H9 (cell line): ENCODE results near the gene CFC1B. TPM values are rescaled to one million over a fixed set of nuclear protein-coding genes. Genes with fewer than 3 reads are reported as not detected.
"Not testable (repeated sequence)": the region's sequence is repeated elsewhere in the genome, so short reads cannot be mapped to it uniquely, and the experiment has no call there.

Experiments
- DNase-seq: peaks from one replicate; pipeline ENCODE4 v3.0.0-alpha.2; 2017
- H2AFZ ChIP-seq: one replicate; pipeline ENCODE4 v1.6.1; 2013; ENCODE audit warnings: mild to moderate bottlenecking, low read length, control low read depth, moderate library complexity
- H2AK5ac ChIP-seq: 2 replicates; pipeline ENCODE4 v1.6.1; 2013; ENCODE audit warnings: low read length, control low read depth, mixed read lengths; ENCODE audit not compliant: insufficient read length
- H2BK120ac ChIP-seq: one replicate; pipeline ENCODE4 v1.6.1; 2013; ENCODE audit warnings: low read depth, mild to moderate bottlenecking, low read length, control low read depth, inconsistent platforms; ENCODE audit not compliant: poor library complexity, severe bottlenecking
- H2BK12ac ChIP-seq: 2 replicates; pipeline ENCODE4 v1.6.1; 2013; ENCODE audit warnings: low read length, control low read depth, mixed read lengths, low read depth; ENCODE audit not compliant: insufficient read length
- H2BK15ac ChIP-seq: 2 replicates; pipeline ENCODE4 v1.6.1; 2013; ENCODE audit warnings: low read depth, low read length, control low read depth
- H2BK20ac ChIP-seq: one replicate; pipeline ENCODE4 v1.6.1; 2013; ENCODE audit warnings: low read depth, mild to moderate bottlenecking, low read length, control low read depth, inconsistent platforms; ENCODE audit not compliant: poor library complexity, severe bottlenecking
- H2BK5ac ChIP-seq: 2 replicates; pipeline ENCODE4 v1.6.1; 2013; ENCODE audit warnings: low read length, control low read depth, mixed read lengths; ENCODE audit not compliant: insufficient read length
- H3K14ac ChIP-seq: 2 replicates; pipeline ENCODE4 v1.6.1; 2013; ENCODE audit warnings: low read length, control low read depth; ENCODE audit not compliant: insufficient read depth
- H3K18ac ChIP-seq: 2 replicates; pipeline ENCODE4 v1.6.1; 2013; ENCODE audit warnings: low read depth, mild to moderate bottlenecking, mixed read lengths, low read length, control low read depth; ENCODE audit not compliant: insufficient read length
- H3K23ac ChIP-seq: 2 replicates; pipeline ENCODE4 v1.6.1; 2013; ENCODE audit warnings: low read length, control low read depth, mixed read lengths, low read depth; ENCODE audit not compliant: insufficient read length
- H3K23me2 ChIP-seq: 2 replicates; pipeline ENCODE4 v1.6.1; 2013; ENCODE audit warnings: low read depth, mild to moderate bottlenecking, mixed read lengths, low read length, control low read depth; ENCODE audit not compliant: insufficient read length, poor library complexity, severe bottlenecking
- H3K27ac ChIP-seq: 2 replicates; pipeline ENCODE4 v1.5.1; 2013; ENCODE audit warnings: low read length, control low read depth, mixed read lengths, low read depth; ENCODE audit not compliant: insufficient read length
- H3K27me3 ChIP-seq: 2 replicates; pipeline ENCODE4 v1.6.1; 2013; ENCODE audit warnings: low read length, control low read depth, inconsistent platforms; ENCODE audit not compliant: insufficient read depth
- H3K4ac ChIP-seq: 2 replicates; pipeline ENCODE4 v1.6.1; 2013; ENCODE audit warnings: low read depth, mild to moderate bottlenecking, control low read depth, inconsistent platforms, low read length, moderate library complexity
- H3K4me1 ChIP-seq: 2 replicates; pipeline ENCODE4 v1.6.1; 2013; ENCODE audit warnings: low read length, control low read depth, inconsistent platforms; ENCODE audit not compliant: insufficient read depth
- H3K4me2 ChIP-seq: 2 replicates; pipeline ENCODE4 v1.6.1; 2013; ENCODE audit warnings: low read length, control low read depth, mixed read lengths; ENCODE audit not compliant: insufficient read length, insufficient read depth
- H3K56ac ChIP-seq: 2 replicates; pipeline ENCODE4 v1.6.1; 2013; ENCODE audit warnings: low read depth, mild to moderate bottlenecking, mixed read lengths, low read length, control low read depth; ENCODE audit not compliant: insufficient read length
- H3K79me1 ChIP-seq: 2 replicates; pipeline ENCODE4 v1.6.1; 2013; ENCODE audit warnings: low read depth, mild to moderate bottlenecking, moderate library complexity, low read length, control low read depth, inconsistent platforms; ENCODE audit not compliant: insufficient read depth, poor library complexity, severe bottlenecking
- H3K79me2 ChIP-seq: 2 replicates; pipeline ENCODE4 v1.6.1; 2013; ENCODE audit warnings: low read length, control low read depth, inconsistent platforms; ENCODE audit not compliant: insufficient read depth
- H3K9ac ChIP-seq: 2 replicates; pipeline ENCODE4 v1.6.1; 2013; ENCODE audit warnings: low read length, control low read depth, mixed read lengths; ENCODE audit not compliant: insufficient read length; ENCODE audit errors: extremely low read depth
- H3K9me3 ChIP-seq: one replicate; pipeline ENCODE4 v1.6.1; 2013; ENCODE audit warnings: low read depth, low read length, inconsistent platforms; ENCODE audit not compliant: control insufficient read depth
- H3T11ph ChIP-seq: one replicate; pipeline ENCODE4 v1.6.1; 2013; ENCODE audit warnings: mild to moderate bottlenecking, low read length, control low read depth, inconsistent platforms
- H4K20me1 ChIP-seq: one replicate; pipeline ENCODE4 v1.6.1; 2013; ENCODE audit not compliant: control insufficient read depth, insufficient read length, insufficient read depth
- H4K5ac ChIP-seq: 2 replicates; pipeline ENCODE4 v1.6.1; 2013; ENCODE audit warnings: low read depth, mild to moderate bottlenecking, mixed read lengths, low read length, control low read depth; ENCODE audit not compliant: insufficient read length
- H4K8ac ChIP-seq: replicated peaks from 2 replicates; pipeline ENCODE4 v1.6.1; 2013; ENCODE audit warnings: low read length, control low read depth, mixed read lengths, low read depth; ENCODE audit not compliant: insufficient read length
- H4K91ac ChIP-seq: 2 replicates; pipeline ENCODE4 v1.6.1; 2013; ENCODE audit warnings: low read depth, mild to moderate bottlenecking, moderate library complexity, mixed read lengths, low read length, control low read depth; ENCODE audit not compliant: insufficient read length
- H3K27ac Mint-ChIP-seq, 3 experiments: 2 replicates in 2 of 3; 3 replicates in 1 of 3; pipeline ENCODE4 v1.8.0; 2020 to 2021; ENCODE audit warnings: mixed read lengths in 3 of 3, mild to moderate bottlenecking in 1 of 3, moderate library complexity in 1 of 3
- H3K27me3 Mint-ChIP-seq: 2 replicates; pipeline ENCODE4 v1.8.0; 2021; ENCODE audit warnings: low read depth, mild to moderate bottlenecking, moderate library complexity, mixed read lengths
- H3K36me3 Mint-ChIP-seq, 3 experiments: 2 replicates in 2 of 3; 3 replicates in 1 of 3; pipeline ENCODE4 v1.8.0; 2020 to 2021; ENCODE audit warnings: low read depth in 3 of 3, mixed read lengths in 3 of 3; ENCODE audit not compliant: insufficient read depth in 1 of 3
- H3K4me1 Mint-ChIP-seq, 2 experiments: 2 replicates each; pipeline ENCODE4 v1.8.0; 2020; ENCODE audit warnings: mixed read lengths in 2 of 2
- H3K4me3 Mint-ChIP-seq, 2 experiments: 2 replicates in 1 of 2; 3 replicates in 1 of 2; pipeline ENCODE4 v1.8.0; 2020 to 2021; ENCODE audit warnings: mild to moderate bottlenecking in 2 of 2, mixed read lengths in 2 of 2, moderate library complexity in 1 of 2
- H3K9me3 Mint-ChIP-seq, 2 experiments: 2 replicates in 1 of 2; 3 replicates in 1 of 2; pipeline ENCODE4 v1.8.0; 2020; ENCODE audit warnings: mild to moderate bottlenecking in 2 of 2, mixed read lengths in 2 of 2, moderate library complexity in 1 of 2
- WGBS: extraction: QIAGEN DNeasy Blood & Tissue Kit; methylation state at CpG from one replicate; pipeline ENCODE4 v1.1.7; 2013; ENCODE audit warnings: missing lambda C conversion rate, low lambda C conversion rate, mixed read lengths; ENCODE audit not compliant: insufficient read length; ENCODE audit errors: extremely low coverage; 5-methylcytosine and 5-hydroxymethylcytosine counted together
- total RNA-seq: library from RNA; stranded (reverse); gene quantifications from 2 replicates; pipeline ENCODE4 v1.2.1, GENCODE V29; 2021

CFC1B gene
- total RNA-seq, 1 experiment from 2014 or later: not detected

DNA sequence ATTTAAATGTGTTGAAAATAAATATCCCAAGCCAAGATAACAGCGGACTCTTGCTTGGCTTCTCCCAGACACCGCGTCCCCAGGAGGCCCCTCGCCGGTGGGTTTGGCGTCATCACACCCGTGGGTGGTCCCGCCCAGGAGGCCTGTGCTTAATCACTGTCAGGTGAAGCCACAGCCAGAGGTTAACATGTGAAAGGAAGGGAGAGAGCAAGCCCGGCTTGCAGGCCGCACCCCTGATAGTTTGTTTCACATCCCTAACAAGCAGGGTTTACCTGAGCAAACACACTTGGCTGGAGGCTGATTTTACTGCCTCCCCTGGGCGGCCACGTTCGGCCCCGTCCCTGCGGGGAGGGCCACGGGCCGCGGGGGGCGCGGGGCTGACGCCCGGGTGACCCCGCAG is 1.4 kb downstream of the CFC1B start:
- H4K91ac ChIP-seq, H3K9ac ChIP-seq, DNase-seq, H3T11ph ChIP-seq, H3K27ac ChIP-seq, H2AK5ac ChIP-seq, H3K14ac ChIP-seq, H3K4me3 Mint-ChIP-seq, H3K4me1 Mint-ChIP-seq, H2AFZ ChIP-seq, H2BK15ac ChIP-seq, H2BK5ac ChIP-seq, H3K23ac ChIP-seq, H3K9me3 Mint-ChIP-seq, H4K8ac ChIP-seq, H3K9me3 ChIP-seq, H3K23me2 ChIP-seq, H3K36me3 Mint-ChIP-seq, H3K56ac ChIP-seq, H3K4me2 ChIP-seq, H2BK20ac ChIP-seq, H4K5ac ChIP-seq, H3K79me1 ChIP-seq, H3K27me3 ChIP-seq, H3K27me3 Mint-ChIP-seq, H3K27ac Mint-ChIP-seq, H3K18ac ChIP-seq, H2BK12ac ChIP-seq, H3K4ac ChIP-seq, H3K4me1 ChIP-seq, H3K79me2 ChIP-seq, H4K20me1 ChIP-seq, H2BK120ac ChIP-seq: not testable (repeated sequence)
- WGBS: no CpG with 5 or more reads among the region's 23 CpGs

GRCh38 chr2:130527365-130527967 is 6.4 kb downstream of the CFC1B start:
- not testable (repeated sequence) for H4K91ac ChIP-seq, H4K8ac ChIP-seq, H3K9me3 Mint-ChIP-seq, H3K9me3 ChIP-seq, H3K36me3 Mint-ChIP-seq, H4K20me1 ChIP-seq, H3K9ac ChIP-seq, H3T11ph ChIP-seq, H3K27ac Mint-ChIP-seq, H3K14ac ChIP-seq, H3K56ac ChIP-seq, H2BK120ac ChIP-seq, H3K23ac ChIP-seq, H3K23me2 ChIP-seq, H3K4ac ChIP-seq, H2BK12ac ChIP-seq, H2AFZ ChIP-seq, H2BK15ac ChIP-seq, H2BK20ac ChIP-seq, H3K4me2 ChIP-seq, H3K79me1 ChIP-seq, H3K27ac ChIP-seq, H3K79me2 ChIP-seq, H4K5ac ChIP-seq, H3K4me1 ChIP-seq, H3K18ac ChIP-seq, H3K4me3 Mint-ChIP-seq, H2AK5ac ChIP-seq, H3K27me3 ChIP-seq, DNase-seq, H3K27me3 Mint-ChIP-seq, H3K4me1 Mint-ChIP-seq, H2BK5ac ChIP-seq
- WGBS: no CpG with 5 or more reads among the region's 40 CpGs
